Embryonic facial prominence (tissue), 1 donor: ENCODE results near the gene GHR.

ENCODE experiments used
- DNase-seq: peaks from one replicate; pipeline ENCODE4 v3.0.0-alpha.2; 2016; ENCODE audit errors: extremely low spot score

Gene GHR

DNA sequence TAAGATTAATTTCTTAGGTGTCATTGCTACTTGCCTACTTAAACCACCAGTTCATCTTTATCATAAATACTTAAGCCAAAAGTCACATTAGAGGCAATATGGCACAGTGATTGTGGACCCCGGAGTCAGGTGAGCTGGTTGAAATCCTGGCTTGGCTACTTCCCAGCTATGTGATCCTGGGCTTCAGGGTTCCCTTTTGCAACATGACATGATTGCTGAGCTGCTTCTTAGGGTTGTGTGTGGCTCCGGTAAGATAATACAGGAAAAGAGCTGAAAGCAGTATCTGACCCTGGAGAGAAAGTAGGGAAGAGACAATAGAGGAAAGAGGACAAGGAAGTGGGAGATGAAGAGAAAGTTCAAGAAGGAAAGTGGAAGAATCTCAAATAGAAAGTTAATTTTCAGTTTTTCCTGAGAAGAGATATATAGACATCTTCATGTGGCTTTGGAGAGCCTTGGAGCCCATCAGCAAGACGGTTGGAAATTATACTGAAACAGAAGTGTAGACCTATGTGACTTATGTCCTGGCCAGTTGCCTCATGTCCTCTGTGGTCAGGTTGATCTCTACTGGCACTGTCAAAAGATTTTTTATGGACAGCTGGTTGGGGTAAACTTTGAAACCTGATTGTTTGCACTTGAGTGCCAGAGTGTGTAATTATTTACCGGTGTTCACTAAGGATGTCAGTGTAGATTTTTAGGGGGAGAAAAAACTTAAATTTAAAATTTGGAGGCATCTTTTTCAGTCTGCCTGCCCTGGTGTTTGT, 93.2 kb downstream of the GHR start:
- DNase-seq, result no peak

DNA sequence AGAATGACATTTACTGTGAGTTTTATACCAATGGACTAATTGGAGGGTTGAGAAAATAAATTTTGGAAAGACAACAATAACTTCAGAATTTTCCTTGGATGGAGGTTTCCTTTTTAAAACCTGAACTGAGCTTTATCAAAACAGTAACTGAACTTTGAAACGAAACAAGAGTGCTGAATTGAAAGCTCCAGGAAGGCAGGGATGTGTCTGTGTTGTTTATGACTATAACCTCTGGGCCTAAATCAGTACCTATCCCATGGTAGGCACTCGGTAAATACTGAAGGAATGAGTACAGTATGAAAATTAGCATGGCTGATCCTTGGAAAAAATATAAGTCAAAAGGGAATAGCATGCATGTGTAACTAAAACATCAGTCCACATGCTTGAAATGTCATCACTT, 93.9 kb downstream of the GHR start:
- no peak for DNase-seq

DNA sequence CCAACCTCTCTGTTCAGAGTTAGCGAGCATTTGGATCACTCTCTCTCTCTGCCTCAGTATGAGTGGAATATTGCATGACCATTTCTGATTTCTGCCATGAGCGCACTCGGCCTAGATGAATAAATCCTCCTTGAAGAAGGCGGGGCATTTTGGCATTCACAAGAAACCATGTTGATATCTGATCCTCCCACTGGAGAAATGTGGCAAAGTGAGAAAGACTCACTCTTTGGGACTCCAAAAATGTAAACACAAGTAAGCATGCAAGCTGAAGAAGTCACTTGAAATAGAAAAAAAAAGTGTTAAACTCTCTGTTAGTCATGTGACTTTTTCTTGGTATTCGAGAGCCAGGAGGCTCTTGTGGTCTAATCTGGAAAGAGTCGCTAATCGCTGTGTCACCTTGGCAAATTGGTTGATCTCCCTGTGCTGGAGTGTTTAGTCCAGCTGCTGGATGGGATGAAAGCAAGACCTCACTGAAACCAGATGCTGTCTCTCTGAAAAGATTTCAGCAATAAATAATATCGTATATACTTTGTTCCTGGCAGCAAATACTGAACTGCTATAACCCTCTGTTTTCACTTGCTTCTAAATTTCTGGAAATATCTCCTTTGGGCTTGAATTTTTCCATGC, 95.5 kb downstream of the GHR start:
- DNase-seq, result no peak

DNA sequence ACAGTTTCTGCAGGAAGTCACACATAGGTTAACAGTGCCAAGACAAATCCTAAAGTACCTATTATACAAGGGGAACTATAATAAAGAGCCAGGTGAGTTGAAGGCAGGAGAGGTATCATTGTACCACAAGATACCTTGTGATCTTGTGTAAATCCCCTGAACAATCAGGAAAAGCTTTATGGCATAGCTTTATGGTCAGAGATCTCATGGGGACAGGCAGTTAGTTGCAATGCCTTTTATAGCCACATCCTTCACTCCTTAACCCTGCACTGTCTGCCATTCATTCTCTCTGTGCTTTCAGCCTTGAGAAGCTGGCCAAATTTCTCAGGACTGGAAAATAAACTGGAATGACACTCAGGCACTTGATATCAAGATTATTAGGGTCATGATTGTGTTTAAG, 97.0 kb downstream of the GHR start:
- DNase-seq, result no peak

DNA sequence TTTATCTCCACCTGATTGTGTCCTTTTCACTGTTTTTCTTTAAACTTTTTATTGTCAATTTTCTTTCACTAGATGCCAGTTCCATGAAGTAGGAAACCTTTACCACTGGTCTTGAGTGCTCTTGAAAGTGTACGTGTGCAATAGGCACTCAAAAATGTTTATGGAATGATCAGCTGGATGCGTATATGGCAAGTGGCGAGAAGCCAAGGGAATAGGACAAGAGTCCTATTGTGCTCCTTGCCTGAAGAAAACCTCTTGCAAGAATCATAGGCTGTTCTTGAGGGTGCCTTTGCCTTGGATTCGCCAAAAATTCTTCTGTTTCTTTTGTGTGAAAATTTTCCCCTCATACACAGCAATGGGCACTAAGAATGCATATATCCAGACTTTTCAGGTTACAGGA, 97.7 kb downstream of the GHR start:
- no peak for DNase-seq

DNA sequence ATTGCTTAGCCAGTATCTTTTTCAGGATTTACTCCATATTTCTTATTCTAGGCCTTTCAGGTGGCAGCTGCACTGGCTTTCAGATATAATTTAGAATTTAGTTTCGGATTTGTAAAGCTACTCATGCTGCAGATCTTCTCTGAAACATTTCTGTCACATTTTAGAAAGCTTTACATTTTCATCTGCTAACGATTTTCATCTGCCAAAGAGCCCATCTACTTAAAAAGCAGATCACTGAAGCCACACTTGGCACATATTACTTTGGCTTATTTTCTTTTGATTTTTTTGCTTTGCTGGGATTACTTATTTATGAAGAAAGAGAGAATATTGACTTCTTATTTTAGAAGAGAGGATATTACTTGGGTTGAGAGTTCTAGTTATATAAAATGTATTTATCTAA, 98.2 kb downstream of the GHR start:
- no peak for DNase-seq

DNA sequence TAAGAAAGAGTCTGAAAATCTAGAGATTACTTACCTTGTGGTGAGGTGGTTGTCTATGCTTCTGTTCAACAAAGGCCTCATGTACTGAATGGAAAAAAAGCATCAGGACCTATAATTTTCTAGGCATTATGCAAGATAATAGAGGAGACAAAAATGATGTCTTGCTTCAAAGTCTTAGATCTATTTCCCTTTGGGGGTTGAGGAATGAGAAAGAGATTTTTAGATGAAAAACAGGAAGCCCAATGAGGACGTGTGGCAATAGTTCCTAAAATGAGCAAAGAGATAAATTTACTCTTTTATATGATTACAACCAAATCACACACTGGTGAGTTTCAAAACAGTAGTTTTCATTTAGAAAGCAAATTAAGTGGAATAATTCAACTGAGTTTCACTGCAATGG, 99.5 kb downstream of the GHR start:
- no peak for DNase-seq

DNA sequence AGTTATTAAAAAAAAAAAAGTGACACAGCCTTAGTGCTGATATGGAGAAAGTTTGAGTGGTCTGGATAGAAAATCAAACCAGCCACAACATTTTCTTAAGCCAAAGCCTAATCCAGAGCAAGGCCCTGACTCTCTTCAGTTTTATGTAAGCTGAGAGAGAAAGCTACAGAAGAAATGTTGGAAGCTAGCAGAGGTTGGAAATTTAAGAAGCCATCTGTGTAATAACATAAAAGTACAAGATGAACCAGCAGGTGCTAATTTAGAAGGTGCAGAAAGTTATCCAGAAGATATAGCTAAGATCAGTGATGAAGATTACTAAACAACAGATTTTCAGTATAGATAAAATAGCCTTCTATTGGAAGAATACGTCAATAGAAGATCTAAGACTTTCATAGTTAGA, 102.9 kb downstream of the GHR start:
- DNase-seq, result no peak

DNA sequence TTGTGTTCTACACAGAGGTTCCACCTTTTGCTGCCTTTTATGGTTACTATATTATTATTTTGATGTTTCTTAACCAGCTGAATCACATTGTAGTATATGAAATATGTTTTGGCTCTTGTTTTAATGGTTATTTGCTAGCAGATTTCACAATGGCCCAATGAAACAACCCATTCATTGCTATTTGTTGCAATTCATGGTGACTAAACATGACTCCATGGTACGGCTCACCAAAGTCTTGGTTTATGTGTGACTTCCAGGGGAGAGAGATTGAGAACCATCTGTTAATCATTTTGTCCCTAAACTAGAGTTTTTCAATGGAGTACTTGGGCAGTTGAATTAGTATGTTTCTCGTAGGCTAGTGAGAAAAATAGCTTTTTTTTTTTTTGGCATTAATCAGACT, 108.4 kb downstream of the GHR start:
- no peak for DNase-seq

DNA sequence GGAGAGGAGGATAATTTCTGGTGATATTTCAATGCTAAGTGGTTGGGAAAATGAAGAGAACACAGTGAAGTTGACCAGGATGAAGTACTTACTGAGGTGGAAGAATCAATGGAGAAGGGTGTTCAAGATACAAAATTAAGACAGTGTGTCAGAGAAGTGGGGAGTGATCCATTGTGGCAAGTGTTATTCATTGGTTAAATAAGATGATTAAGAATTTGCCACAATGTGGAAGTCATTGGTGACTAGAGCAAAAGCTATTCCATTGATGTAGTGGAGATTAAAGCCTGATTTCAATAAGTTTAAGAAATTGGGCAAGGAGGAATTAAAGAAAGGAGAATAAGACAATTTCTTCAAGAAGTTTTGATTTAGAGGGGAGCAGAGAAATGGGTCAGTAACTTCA, 118.9 kb downstream of the GHR start:
- no peak for DNase-seq

DNA sequence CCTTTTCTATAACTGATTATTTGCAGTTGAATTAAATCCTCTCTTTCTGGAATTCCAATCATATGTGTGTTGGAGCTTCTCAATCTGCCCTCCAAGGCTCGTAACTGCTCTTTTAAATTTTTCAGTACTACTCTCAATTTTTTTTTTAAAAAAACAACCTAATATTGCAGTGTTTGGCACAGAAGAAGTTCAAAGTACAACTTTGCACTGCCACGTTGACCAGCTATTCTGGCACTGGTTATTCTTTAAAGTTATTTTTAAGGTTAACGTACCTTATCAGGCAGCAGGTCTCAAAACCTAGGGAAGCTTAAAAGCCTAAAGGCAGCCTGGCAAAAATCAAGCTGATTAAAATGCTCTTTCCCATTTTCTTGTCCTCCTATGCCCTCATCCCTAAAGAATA, 120.5 kb downstream of the GHR start:
- no peak for DNase-seq

DNA sequence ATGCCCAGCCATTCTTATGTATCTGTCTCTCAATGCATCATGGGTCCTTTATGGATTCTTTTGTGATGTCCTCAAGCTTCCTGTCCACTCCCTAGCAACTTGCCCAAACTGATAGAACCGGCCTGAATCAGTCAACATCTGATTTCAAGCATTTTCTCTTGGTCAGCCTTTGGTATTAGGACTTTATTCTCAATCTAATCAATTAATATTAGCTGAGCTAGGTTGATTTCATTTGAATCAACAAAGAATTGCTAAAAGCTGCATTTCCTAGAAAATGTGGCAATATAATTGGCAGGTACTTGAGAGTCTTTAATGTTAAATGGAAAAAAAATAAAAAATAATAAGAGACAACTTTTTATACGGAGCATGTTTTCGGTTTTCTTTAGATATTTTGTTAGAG, 121.8 kb downstream of the GHR start:
- DNase-seq, result no peak

DNA sequence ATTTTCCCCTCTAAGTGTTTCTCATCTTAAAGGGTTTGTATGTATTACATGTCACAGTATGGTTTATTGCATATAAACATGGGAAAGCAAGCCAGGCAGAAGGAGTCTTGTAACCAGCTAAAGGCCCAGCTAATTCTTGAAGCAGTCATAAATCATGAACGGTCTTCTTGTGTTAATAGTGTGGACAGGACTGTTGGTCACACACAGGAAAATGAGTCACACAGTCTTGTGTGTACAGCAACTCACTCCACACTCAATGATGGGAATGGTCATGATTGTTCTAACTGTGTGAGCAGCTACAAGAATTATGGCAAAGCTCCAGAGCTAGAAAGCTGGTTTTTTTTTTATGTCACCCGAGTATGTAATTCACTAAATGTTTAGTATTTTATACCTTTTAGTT, 123.9 kb downstream of the GHR start:
- no peak for DNase-seq

DNA sequence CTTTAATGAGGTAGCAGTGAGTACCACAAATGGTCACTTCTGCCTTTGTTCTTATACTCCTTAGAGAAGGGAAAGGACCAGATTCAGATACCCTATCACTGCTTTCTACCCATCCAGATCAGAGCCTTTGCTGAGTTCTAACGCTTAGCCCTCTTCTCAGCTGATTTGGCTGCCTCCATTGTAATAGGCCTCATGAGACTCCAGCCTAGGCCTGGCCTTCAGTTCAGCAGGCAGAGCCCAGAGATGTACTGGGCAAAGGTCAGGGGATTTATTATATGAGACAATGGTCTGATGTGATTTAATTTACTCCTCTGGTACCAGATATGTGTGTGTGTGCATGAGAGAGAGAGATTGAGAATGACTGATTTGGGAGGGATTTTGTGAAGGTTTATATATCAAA, 124.7 kb downstream of the GHR start:
- no peak for DNase-seq

DNA sequence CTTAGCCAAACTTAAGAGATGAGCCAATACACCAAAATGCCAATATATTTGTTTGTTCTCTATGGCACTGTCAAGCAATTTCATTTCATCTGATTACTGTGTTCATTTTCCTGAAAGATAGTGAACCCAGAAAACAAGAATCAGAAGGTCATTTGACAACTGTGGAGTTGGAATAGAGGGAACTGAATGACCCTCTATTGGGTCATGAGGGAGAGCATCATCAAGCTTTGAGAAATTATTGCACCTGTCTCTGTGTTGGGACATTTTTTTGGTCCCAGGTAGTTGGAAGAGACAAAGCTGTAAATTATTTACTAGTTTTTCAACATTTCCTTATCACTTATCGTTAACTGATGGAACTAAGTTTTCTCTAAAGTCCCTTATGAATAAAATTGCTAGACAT, 129.4 kb downstream of the GHR start:
- DNase-seq, result no peak

DNA sequence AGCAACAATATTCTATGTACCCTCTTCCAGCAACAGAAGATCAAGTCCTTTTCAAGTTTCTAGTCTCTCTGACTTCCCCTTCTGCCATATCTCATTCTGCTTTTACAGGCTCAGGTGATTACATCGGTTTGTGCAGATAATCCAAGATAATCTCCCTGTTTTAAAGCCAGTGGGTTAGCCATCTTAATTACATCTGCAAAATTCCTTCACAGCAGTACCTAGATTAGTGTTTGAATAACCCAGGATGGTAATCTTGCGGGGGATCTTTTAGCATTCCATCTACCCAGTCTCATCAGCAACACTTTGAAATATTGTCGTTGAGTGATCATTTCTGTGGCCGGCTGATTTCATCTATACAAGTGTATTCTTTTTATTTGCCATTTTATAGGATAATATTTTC, 130.2 kb downstream of the GHR start:
- DNase-seq, result no peak

DNA sequence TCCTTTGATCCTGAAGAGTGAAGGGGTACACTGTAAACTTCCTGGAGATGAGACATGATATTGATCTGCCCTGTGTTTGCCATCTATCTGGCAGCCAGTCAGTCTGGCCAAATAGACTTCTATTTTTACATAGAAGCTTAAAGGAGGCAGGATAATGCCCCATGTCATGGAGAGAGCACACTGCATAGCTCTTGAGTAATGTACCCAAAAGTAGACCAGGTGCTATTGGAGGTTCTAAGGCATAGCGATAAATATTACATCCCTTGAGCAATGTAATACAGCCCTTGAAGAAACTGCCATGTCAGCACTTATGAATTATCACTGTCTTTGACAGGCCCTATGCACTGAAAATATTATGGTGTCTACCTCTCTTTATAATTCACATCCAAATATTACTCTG, 131.8 kb downstream of the GHR start:
- DNase-seq, result no peak

DNA sequence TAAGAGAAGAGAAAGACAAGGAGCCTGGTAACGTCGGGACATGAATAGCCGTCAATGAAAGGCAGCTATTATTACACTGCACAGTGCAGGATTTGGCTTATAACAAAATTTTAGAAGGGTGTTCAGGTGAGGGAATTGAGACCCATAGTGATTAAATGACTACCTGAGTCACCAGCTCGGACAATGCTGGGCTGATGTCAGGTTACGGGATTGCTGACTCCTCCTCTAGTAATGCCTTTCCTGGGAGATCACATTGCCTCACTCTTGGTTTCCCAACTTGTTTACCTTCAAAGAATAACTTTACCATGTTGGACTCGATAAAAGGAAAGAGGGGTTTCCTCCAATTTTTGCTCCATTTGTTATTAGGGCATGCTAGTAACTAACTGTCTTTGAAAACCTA, 132.6 kb downstream of the GHR start:
- no peak for DNase-seq

DNA sequence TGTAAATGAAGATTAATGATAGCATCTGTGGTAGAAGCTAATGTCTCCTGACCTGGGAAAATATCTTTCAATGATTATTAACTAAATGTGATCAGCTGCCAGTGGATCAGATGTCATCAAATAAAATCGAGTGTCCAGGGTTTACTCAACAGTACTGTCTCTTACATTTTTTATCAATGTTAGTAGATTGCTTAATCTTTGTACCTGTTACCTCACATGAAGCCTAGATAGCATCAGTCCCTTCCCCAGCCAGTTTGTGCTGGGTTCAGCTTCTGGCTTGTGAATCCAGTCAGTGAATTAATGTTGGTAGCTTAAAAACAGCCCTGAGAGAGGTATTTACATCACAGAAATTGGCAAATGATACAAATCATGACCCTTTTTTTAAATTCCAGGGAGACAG, 134.4 kb downstream of the GHR start:
- no peak for DNase-seq

DNA sequence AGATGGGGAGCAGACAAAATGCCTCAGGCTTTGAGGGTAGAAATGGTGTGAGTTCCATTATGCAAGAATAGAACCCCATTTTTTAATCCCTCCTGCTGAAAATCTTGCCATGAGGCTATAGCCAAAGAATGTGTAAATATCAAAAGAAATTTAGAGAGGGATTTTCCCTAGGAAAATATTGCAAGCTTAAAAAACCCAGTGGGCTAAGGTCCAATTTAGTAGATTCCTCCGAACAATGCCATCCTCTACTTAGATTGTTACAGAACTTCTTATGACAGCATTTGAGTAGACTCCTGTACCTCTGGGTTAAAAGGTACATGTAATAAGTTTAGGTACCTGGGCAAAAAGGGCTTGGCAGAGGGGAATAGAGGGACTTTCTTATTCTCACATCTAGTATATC, 138.4 kb downstream of the GHR start:
- no peak for DNase-seq

DNA sequence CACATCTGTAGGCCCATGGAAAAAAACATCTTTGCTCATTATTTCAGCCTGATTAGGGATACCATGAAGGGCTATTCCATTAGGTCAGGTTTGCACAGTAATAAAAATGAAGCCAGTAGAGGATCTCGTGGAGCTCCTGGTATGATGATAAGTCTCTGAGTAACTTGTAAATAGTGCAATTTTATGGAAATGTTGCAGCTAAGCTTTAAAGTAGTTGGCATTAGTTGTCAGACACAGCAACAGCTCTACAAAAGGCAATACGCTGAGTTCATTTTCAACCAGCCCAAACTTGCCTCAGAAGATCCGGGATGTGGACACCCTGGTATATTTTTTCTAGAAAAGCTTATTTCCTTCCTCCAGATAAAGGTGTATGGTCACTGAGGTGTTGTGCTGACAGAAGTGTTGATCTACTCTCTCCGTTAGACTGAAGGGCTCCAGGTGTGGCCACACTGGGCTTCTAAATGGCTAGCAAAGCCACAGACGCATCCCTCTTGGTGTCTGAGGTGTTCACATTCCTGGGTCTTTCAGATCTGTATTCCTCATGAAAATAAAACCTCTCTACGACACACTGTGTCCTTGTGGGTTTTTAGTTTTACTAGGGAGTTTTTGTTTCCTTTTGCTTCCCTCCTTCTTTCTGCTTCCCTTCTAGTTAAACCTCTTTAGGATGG, 141.6 kb downstream of the GHR start:
- no peak for DNase-seq

DNA sequence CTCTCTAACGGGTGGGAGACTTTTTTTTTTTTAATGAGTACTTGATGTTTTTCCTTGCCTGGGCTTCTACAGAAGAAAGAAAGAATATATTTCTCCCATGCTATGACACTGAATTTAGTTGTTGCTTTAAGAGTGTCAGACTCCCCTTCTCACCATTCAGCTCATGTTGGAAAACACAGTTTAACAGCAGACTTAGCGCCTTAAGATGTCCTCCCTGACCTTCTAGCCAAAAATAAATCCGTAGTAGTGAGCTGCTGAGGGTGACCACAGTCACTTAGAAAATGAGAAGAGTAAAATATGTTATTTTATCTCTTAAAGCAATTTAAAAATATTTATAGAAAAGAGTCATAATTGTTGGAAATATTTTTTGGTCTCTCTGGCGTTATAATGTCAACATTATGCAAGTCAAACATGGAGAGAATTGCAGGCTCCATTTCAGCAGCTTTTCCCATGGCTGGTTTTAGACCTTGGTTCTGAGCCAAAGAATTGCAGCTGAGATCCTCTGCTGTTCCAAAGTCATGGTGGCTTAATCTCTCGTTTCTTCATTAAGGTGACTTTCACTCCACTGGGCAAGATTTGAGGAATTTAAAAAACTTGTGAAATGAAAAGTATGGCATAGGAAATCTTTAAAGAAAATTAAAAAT, 143.5 kb downstream of the GHR start:
- no peak for DNase-seq

DNA sequence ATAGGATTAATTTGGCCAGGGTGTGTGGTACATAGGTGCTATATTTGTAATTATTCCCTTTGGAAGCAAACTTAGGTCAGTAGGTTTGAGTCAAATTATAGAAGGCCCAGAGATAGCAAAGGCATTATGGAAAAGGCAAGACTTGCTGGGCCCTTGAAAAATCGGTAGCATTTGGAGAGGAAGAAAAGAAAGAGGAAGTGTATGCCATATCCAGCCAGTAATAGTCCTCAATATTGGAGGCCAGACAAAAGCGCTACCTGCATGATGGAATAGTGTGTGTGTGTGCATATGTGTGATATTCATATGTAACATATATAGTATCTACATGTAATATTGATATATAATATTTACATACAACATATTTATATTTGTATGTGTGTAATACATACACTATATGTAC, 146.1 kb downstream of the GHR start:
- no peak for DNase-seq
